Measurements from ENCODE around the gene ZDHHC14.

- no peak for TF ChIP-seq CTCF (IDR thresholded peaks at IDR 0.05; ENCODE audit: low read depth, low read length)
- no peak for TF ChIP-seq POLR2A (IDR thresholded peaks at IDR 0.05; ENCODE audit: extremely low read depth, insufficient read length)
- TF ChIP-seq MYC (IDR thresholded peaks at IDR 0.05; ENCODE audit: low read depth, low read length), result no peak
- TF ChIP-seq MAX (IDR thresholded peaks at IDR 0.05; ENCODE audit: low read depth, low read length), result peak; percentile 8; the same call in 1 of the 2 replicates
These were observed 83.9 kb downstream of the ZDHHC14 start for GRCh38 chr6:157464653-157465535.

Measured in NB4 (cell line).